Stimulated activated CD8-positive, alpha-beta memory T cell treated with anti-CD3 and anti-CD28 coated beads, Interleukin-15, amount 100 ng/mL, for 4 hours (primary cell): Measurements from ENCODE around the gene SAT1.

ENCODE experiments used
- DNase-seq, 2 donors: peaks; one replicate each; pipeline ENCODE4 v3.0.0-alpha.2; 2020; ENCODE audit warnings: low read depth in 2 of 2

SAT1 gene

GRCh38 chrX:23776363-23776762 is 6.6 kb upstream of the SAT1 start:
- no peak for DNase-seq

GRCh38 chrX:23779025-23779424 is 3.9 kb upstream of the SAT1 start:
- no peak for DNase-seq

- DNase-seq = no peak
These were observed 518 bp upstream of the SAT1 start for GRCh38 chrX:23782455-23782854.

GRCh38 chrX:23783589-23784469 is 856 bp downstream of the SAT1 start:
- DNase-seq = no peak

GRCh38 chrX:23784470-23785331 is 1.7 kb downstream of the SAT1 start:
- no peak for DNase-seq

- no peak for DNase-seq
These were observed 2.6 kb downstream of the SAT1 start for GRCh38 chrX:23785580-23785979.

GRCh38 chrX:23786268-23786815 is 3.4 kb downstream of the SAT1 start:
- no peak for DNase-seq

- DNase-seq = no peak
These were observed 4.8 kb downstream of the SAT1 start for GRCh38 chrX:23787745-23788118.

GRCh38 chrX:23788521-23788920 is 5.5 kb downstream of the SAT1 start:
- no peak for DNase-seq

- DNase-seq = no peak
These were observed 6.0 kb downstream of the SAT1 start for GRCh38 chrX:23788946-23789345.

GRCh38 chrX:23789386-23790154 is 6.6 kb downstream of the SAT1 start:
- DNase-seq = no peak

- DNase-seq = no peak
These were observed 7.2 kb downstream of the SAT1 start for GRCh38 chrX:23790155-23790497.

GRCh38 chrX:23792861-23793553 is 10.0 kb downstream of the SAT1 start:
- DNase-seq = no peak

GRCh38 chrX:23795221-23795620 is 12.2 kb downstream of the SAT1 start:
- no peak for DNase-seq

GRCh38 chrX:23797371-23798128 is 14.6 kb downstream of the SAT1 start:
- no peak for DNase-seq

- no peak for DNase-seq
These were observed 16.6 kb downstream of the SAT1 start for GRCh38 chrX:23799469-23800065.

- no peak for DNase-seq
These were observed 19.5 kb downstream of the SAT1 start for GRCh38 chrX:23802431-23802830.

GRCh38 chrX:23803931-23804381 is 21.0 kb downstream of the SAT1 start:
- no peak for DNase-seq

- DNase-seq = no peak
These were observed 21.6 kb downstream of the SAT1 start for GRCh38 chrX:23804578-23804977.

- DNase-seq = no peak
These were observed 22.4 kb downstream of the SAT1 start for GRCh38 chrX:23805389-23805788.
